Colonic mucosa (tissue), 4 donors: ENCODE measurements around the gene STK33. TPM values are rescaled to one million over a fixed set of nuclear protein-coding genes. Genes with fewer than 3 reads are reported as not detected.

Source experiments
- DNase-seq: peaks from one replicate; pipeline ENCODE4 v3.0.0-alpha.2; 2020
- H3K27ac ChIP-seq: fragments of 200-600 bp; one replicate; pipeline ENCODE4 v1.8.0; 2021
- H3K27me3 ChIP-seq: fragments of 200-600 bp; one replicate; pipeline ENCODE4 v1.8.0; 2021
- H3K36me3 ChIP-seq: fragments of 200-600 bp; one replicate; pipeline ENCODE4 v1.8.0; 2021
- H3K4me1 ChIP-seq: fragments of 200-600 bp; one replicate; pipeline ENCODE4 v1.8.0; 2021; ENCODE audit warnings: mild to moderate bottlenecking
- H3K4me3 ChIP-seq: fragments of 200-600 bp; one replicate; pipeline ENCODE4 v1.8.0; 2021
- H3K9ac ChIP-seq, 2 donors: one replicate each; pipeline ENCODE4 v1.7.0; 2013; ENCODE audit warnings: control low read depth in 2 of 2, low read depth in 2 of 2, low read length in 2 of 2
- H3K9me3 ChIP-seq: fragments of 200-600 bp; one replicate; pipeline ENCODE4 v1.8.0; 2021
- intact Hi-C: fragments of 100-400 bp; cut with DNase I; formaldehyde crosslinking; loops from one replicate; pipeline ENCODE4 v1.14.1; 2022
- total RNA-seq, 2 donors: library from RNA; stranded (reverse); fragmentation: NEBNext Ultra II Directional in 1 of 2; extraction: Animal tissue kit (Norgen Biotek cat#: 25700) in 1 of 2; gene quantifications; one replicate each; pipeline ENCODE4 v1.2.1, GENCODE V29; 2021
- TF ChIP-seq, protein P1 (sequence below): fragments of 200-600 bp; IDR thresholded peaks from one replicate; pipeline ENCODE4 v1.8.0; 2022; ENCODE audit warnings: antibody characterized with exemption, mild to moderate bottlenecking
- donor health status: healthy.
- donor health status: DM: no; HTN: no; CAD: no.
- donor health status: DM: no; HTN: no; CAD: no.

The STK33 gene
- total RNA-seq, 2 donors from 2014 or later, result 3.7 to 4.1 TPM

- no peak overlapping the region for H3K9ac ChIP-seq
- no peak overlapping the region for H3K4me3 ChIP-seq
- no peak overlapping the region for H3K27ac ChIP-seq
- no peaks in the 10 kb centered on the region for H3K36me3 ChIP-seq
- H3K27me3 ChIP-seq, result no peaks in the 10 kb centered on the region
- intact Hi-C loops, result no loop called here
- no peaks in the 10 kb centered on the region for H3K4me1 ChIP-seq
- H3K9me3 ChIP-seq, result no peaks in the 10 kb centered on the region
- TF ChIP-seq, protein P1, sequence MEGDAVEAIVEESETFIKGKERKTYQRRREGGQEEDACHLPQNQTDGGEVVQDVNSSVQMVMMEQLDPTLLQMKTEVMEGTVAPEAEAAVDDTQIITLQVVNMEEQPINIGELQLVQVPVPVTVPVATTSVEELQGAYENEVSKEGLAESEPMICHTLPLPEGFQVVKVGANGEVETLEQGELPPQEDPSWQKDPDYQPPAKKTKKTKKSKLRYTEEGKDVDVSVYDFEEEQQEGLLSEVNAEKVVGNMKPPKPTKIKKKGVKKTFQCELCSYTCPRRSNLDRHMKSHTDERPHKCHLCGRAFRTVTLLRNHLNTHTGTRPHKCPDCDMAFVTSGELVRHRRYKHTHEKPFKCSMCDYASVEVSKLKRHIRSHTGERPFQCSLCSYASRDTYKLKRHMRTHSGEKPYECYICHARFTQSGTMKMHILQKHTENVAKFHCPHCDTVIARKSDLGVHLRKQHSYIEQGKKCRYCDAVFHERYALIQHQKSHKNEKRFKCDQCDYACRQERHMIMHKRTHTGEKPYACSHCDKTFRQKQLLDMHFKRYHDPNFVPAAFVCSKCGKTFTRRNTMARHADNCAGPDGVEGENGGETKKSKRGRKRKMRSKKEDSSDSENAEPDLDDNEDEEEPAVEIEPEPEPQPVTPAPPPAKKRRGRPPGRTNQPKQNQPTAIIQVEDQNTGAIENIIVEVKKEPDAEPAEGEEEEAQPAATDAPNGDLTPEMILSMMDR, result no peak
- DNase-seq, result no peak
Measured at GRCh38 chr11:8544807-8545206, 49.2 kb downstream of the STK33 start.

GRCh38 chr11:8543278-8543677, 50.8 kb downstream of the STK33 start:
- H3K27ac ChIP-seq, result no peak overlapping the region
- no peak for DNase-seq
- intact Hi-C loops, result no loop called here
- no peaks in the 10 kb centered on the region for H3K9me3 ChIP-seq
- no peaks in the 10 kb centered on the region for H3K36me3 ChIP-seq
- TF ChIP-seq, protein P1, result no peak
- no peak overlapping the region for H3K9ac ChIP-seq
- no peaks in the 10 kb centered on the region for H3K4me1 ChIP-seq
- H3K27me3 ChIP-seq, result no peaks in the 10 kb centered on the region
- H3K4me3 ChIP-seq, result no peak overlapping the region

GRCh38 chr11:8541448-8541847, 52.6 kb downstream of the STK33 start:
- Histone ChIP-seq H3K27me3 (no peaks in the 10 kb centered on the region), H3K9me3 (no peaks in the 10 kb centered on the region), H3K36me3 (no peaks in the 10 kb centered on the region), H3K4me3 (no peak overlapping the region), H3K9ac (no peak overlapping the region), H3K4me1 (no peaks in the 10 kb centered on the region), H3K27ac (no peak overlapping the region)
- DNase-seq, result no peak
- TF ChIP-seq, protein P1, result no peak
- intact Hi-C loops, result no loop called here

DNA sequence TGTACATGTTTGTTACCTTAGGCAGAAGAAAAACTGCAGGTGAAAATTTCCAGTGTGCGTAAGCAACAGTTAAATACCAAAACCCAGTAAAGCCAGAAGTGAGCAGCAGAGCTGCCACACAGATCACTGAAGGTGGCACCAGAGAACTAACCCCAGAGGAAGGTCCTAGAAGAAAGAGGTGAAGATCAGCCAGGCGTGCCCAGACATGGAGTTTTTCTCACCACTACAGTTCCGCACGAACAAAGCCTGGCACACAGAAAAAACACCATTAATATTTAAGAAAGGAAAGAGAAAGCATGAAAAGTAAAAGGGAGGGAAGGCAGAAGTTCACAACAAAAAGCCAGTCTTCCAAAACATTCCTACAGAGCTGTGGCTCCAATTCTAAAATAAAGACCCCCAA, 60.7 kb downstream of the STK33 start:
- intact Hi-C loops, result no loop called here
- Histone ChIP-seq H3K27ac (no peak overlapping the region), H3K27me3 (no peaks in the 10 kb centered on the region), H3K9ac (no peak overlapping the region), H3K36me3 (no peaks in the 10 kb centered on the region), H3K4me3 (no peak overlapping the region), H3K4me1 (no peaks in the 10 kb centered on the region), H3K9me3 (no peaks in the 10 kb centered on the region)
- DNase-seq, result no peak
- TF ChIP-seq, protein P1, result no peak

- Histone ChIP-seq H3K36me3 (no peaks in the 10 kb centered on the region), H3K27ac (no peak overlapping the region), H3K4me3 (no peak overlapping the region), H3K9ac (no peak overlapping the region), H3K27me3 (no peaks in the 10 kb centered on the region), H3K4me1 (no peaks in the 10 kb centered on the region), H3K9me3 (no peaks in the 10 kb centered on the region)
- no peak for DNase-seq
- TF ChIP-seq, protein P1, result no peak
- intact Hi-C loops, result no loop called here
Measured at GRCh38 chr11:8532475-8532874, 61.6 kb downstream of the STK33 start.

- Histone ChIP-seq H3K27ac (no peak overlapping the region), H3K4me3 (no peak overlapping the region), H3K4me1 (no peaks in the 10 kb centered on the region), H3K9me3 (no peaks in the 10 kb centered on the region), H3K36me3 (no peaks in the 10 kb centered on the region), H3K27me3 (no peaks in the 10 kb centered on the region), H3K9ac (no peak overlapping the region)
- intact Hi-C loops, result no loop called here
- no peak for DNase-seq
- TF ChIP-seq, protein P1, result no peak
Measured at GRCh38 chr11:8531982-8532381, 62.0 kb downstream of the STK33 start.
